Heart right ventricle (tissue), 16 donors: ENCODE measurements around the gene TRAK1. TPM values are rescaled to one million over a fixed set of nuclear protein-coding genes. Genes with fewer than 3 reads are reported as not detected.
A peak's percentile ranks its signal among the peaks of the same experiment; 100 is the strongest.

Source experiments
- ATAC-seq, 8 donors: fragments of 200-7000 bp; cut with Tn5 transposase; one replicate each; pipeline ENCODE4 v1.9.1; 2020; ENCODE audit warnings: mild to moderate bottlenecking in 8 of 8, moderate library complexity in 8 of 8, moderate number of reproducible peaks in 1 of 8
- DNase-seq, 2 donors: peaks; one replicate each; pipeline ENCODE4 v3.0.0-alpha.2; 2020
- H3K27ac ChIP-seq, 10 donors: fragments of 200-600 bp; sonication (generic) in 2 of 10; one replicate each; pipeline versions ENCODE4 v1.5.0 to v1.8.0; 2020 to 2022; ENCODE audit warnings: mild to moderate bottlenecking in 3 of 10
- H3K27me3 ChIP-seq, 7 donors: fragments of 200-600 bp; one replicate each; pipeline ENCODE4 v1.8.0; 2021 to 2022; ENCODE audit warnings: mild to moderate bottlenecking in 2 of 7
- H3K36me3 ChIP-seq, 9 donors: fragments of 200-600 bp; sonication (generic) in 1 of 9; one replicate each; pipeline versions ENCODE4 v1.5.0 to v1.8.0; 2020 to 2022; ENCODE audit warnings: mild to moderate bottlenecking in 2 of 9
- H3K4me1 ChIP-seq, 9 donors: fragments of 200-600 bp; sonication (generic) in 1 of 9; one replicate each; pipeline versions ENCODE4 v1.5.0 to v1.8.0; 2020 to 2022; ENCODE audit warnings: mild to moderate bottlenecking in 4 of 9
- H3K4me3 ChIP-seq, 10 donors: fragments of 200-600 bp; sonication (generic) in 2 of 10; one replicate each; pipeline versions ENCODE4 v1.5.0 to v1.8.0; 2020 to 2022; ENCODE audit warnings: mild to moderate bottlenecking in 7 of 10, moderate library complexity in 2 of 10
- H3K9me3 ChIP-seq, 11 donors: fragments of 200-600 bp in 10 of 11; sonication (generic) in 2 of 11; one replicate each; pipeline versions ENCODE4 v1.5.0 to v1.8.0; 2013 to 2022; ENCODE audit warnings: mild to moderate bottlenecking in 2 of 11, control low read depth in 1 of 11, moderate library complexity in 1 of 11
- WGBS, 2 donors: extraction: QIAGEN DNeasy Blood & Tissue Kit; methylation state at CpG; one replicate each; pipeline ENCODE4 v1.1.7; 2013; ENCODE audit warnings: inconsistent platforms in 1 of 2; 5-methylcytosine and 5-hydroxymethylcytosine counted together
- intact Hi-C, 10 donors: fragments of 100-400 bp; cut with DNase I; formaldehyde crosslinking; loops; one replicate each; pipeline versions ENCODE4 v1.11.1 to v1.14.2; 2022
- long read RNA-seq, 3 donors: library from polyadenylated mRNA; unstranded; transcript quantifications; one replicate each; pipeline ENCODE4 v2.0.0, GENCODE V29; 2020 to 2021
- polyA plus RNA-seq, 2 donors: library from polyadenylated mRNA; stranded (reverse); fragments of 200-250 nt; gene quantifications; one replicate each; pipeline ENCODE4 v1.2.3, GENCODE V29; 2013
- total RNA-seq, 10 donors: library from RNA; stranded (reverse); fragmentation: NEBNext Ultra II Directional in 3 of 10; extraction: Animal tissue kit (Norgen Biotek cat#: 25700) in 3 of 10; gene quantifications; one replicate each; pipeline versions ENCODE4 v1.2.1 to v1.2.4, GENCODE V29; 2021 to 2023
- TF ChIP-seq, protein P1 (sequence below), 9 donors: fragments of 200-600 bp; sonication (generic) in 2 of 9; IDR thresholded peaks; one replicate each; pipeline versions ENCODE4 v1.5.0 to v1.8.0; 2021 to 2022; ENCODE audit warnings: antibody characterized with exemption in 9 of 9, mild to moderate bottlenecking in 5 of 9, moderate library complexity in 1 of 9
- donor health status: Arrhythmogenic right ventricular cardiomyopathy.
- donor health status: ischemic (EF 13 %, LVEDD 7.1; RV severe dilation, severe dysfunction).
- donor health status: healthy with polysubstance abuse.
- donor health status: DM: no; HTN: yes; CAD: no.
- donor health status: DM: no; HTN: no; CAD: no.
- donor health status: ischemic (EF 25% LVEDD 6.9; RV normal size, moderate dysfunction).
- donor health status: ischemic (EF 25% LVEDD 5.7; RV mildly dilated, moderate dysfunction).
- donor health status: healthy.
- donor health status: DM: yes; HTN: yes; CAD: no.
- donor health status: Ischemic cardiomyopathy.
- donor health status: ischemic (EF 35%, LVEDD 5.7; RV mildly dilated, moderate dysfunction).
- donor health status: nonischemic (EF 11% LVEDD 7.7; RV severe dilation, severe dysfunction).
- donor health status: DM: yes; HTN: yes; CAD: no.
- donor health status: PGD.
- donor health status: ischemic (EF 29% LVEDD 5.4; RV normal size, mild dysfunction).
- donor health status: nonischemic (EF 23%, LVEDD 6.1; RV moderate dilation, normal function).

Gene TRAK1, protein sequence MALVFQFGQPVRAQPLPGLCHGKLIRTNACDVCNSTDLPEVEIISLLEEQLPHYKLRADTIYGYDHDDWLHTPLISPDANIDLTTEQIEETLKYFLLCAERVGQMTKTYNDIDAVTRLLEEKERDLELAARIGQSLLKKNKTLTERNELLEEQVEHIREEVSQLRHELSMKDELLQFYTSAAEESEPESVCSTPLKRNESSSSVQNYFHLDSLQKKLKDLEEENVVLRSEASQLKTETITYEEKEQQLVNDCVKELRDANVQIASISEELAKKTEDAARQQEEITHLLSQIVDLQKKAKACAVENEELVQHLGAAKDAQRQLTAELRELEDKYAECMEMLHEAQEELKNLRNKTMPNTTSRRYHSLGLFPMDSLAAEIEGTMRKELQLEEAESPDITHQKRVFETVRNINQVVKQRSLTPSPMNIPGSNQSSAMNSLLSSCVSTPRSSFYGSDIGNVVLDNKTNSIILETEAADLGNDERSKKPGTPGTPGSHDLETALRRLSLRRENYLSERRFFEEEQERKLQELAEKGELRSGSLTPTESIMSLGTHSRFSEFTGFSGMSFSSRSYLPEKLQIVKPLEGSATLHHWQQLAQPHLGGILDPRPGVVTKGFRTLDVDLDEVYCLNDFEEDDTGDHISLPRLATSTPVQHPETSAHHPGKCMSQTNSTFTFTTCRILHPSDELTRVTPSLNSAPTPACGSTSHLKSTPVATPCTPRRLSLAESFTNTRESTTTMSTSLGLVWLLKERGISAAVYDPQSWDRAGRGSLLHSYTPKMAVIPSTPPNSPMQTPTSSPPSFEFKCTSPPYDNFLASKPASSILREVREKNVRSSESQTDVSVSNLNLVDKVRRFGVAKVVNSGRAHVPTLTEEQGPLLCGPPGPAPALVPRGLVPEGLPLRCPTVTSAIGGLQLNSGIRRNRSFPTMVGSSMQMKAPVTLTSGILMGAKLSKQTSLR
- total RNA-seq (100 to 1,000 TPM; 182 to 423 (median 320) TPM), polyA plus RNA-seq (10 to 100 TPM; 35.5 to 41.2 TPM)
- long read RNA-seq, donor 1, transcript TRAK1-208 (13 exons, 2,008 nt): major isoform, 8 of 135 reads
- long read RNA-seq, donor 1, partial matches to known transcripts: 46 of 135 reads
- long read RNA-seq, donor 1, other reads (novel, unspliced or antisense): 81 of 135 reads
- long read RNA-seq, donor 2, transcript TRAK1-208 (13 exons, 2,008 nt): major isoform, 9 of 129 reads
- long read RNA-seq, donor 2, partial matches to known transcripts: 102 of 129 reads
- long read RNA-seq, donor 2, other reads (novel, unspliced or antisense): 18 of 129 reads
- long read RNA-seq, donor 3, transcript TRAK1-208 (13 exons, 2,008 nt): major isoform, 14 of 389 reads
- long read RNA-seq, donor 3, partial matches to known transcripts: 359 of 389 reads
- long read RNA-seq, donor 3, other reads (novel, unspliced or antisense): 16 of 389 reads

DNA sequence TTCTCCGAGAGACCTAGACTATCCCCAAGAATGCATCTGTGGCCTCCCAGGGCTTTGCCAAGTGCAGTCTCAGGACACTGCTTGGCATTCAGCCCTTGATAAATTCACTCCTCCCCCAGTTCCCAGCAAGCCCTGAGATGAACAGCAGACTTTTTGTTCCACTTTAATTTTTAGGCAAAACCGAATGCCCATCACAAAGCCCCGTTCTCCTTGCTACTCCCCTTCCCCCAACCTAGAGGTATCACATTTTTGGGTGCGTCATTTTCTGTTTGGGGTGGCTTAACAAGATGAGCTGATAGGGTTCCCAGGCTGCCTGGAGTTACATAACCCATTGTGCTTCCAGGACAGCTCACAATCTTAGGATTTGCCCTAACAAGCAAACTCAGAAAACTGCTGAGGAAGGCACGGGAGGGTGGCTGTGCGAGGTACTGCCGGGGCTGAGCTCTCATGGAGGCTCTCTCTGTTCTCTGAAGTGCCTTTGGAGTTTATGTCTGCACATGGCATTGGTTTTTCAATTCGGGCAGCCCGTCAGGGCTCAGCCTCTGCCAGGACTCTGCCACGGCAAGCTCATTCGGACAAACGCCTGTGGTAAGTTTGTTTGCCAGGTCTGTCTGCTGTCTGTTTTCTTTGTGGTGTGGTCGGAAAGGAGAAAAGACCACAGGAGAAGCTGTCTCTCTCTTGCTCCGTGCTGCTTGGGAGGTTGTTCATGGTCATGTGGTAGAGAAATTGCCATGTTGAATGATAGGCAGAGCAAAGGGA is at the start of gene TRAK1:
TRAK1 (plus strand) TSS at position 385 of the 759 bp plus-strand sequence; CDS start at position 498, 113 bp downstream.
- peaks cover 0 to 55% (median 7%) of the 10 kb centered on the region in 9 donors for H3K36me3 ChIP-seq
- peak within 1 kb of the TSS; percentile 66 to 92 (median 80) for H3K27ac ChIP-seq
- peak within 1 kb of the TSS in 8 of 10 donors; percentile 3 to 37 (median 26) for H3K4me3 ChIP-seq
- intact Hi-C loops: loop anchor here in 1 of 10 donors (5.0 kb wide), 1 partner anchor 79 kb away; no protein-coding TSS in a partner anchor
- DNase-seq (peak; percentile 31 to 49), ATAC-seq (peak; percentile 65 to 87 (median 78))
- H3K9me3 ChIP-seq: peaks cover 0 to 5% (median 0%) of the 10 kb centered on the region in 11 donors
- H3K27me3 ChIP-seq: no peaks in the 10 kb centered on the region
- peaks cover 5 to 78% (median 44%) of the 10 kb centered on the region in 9 donors for H3K4me1 ChIP-seq
- TF ChIP-seq, protein P1, sequence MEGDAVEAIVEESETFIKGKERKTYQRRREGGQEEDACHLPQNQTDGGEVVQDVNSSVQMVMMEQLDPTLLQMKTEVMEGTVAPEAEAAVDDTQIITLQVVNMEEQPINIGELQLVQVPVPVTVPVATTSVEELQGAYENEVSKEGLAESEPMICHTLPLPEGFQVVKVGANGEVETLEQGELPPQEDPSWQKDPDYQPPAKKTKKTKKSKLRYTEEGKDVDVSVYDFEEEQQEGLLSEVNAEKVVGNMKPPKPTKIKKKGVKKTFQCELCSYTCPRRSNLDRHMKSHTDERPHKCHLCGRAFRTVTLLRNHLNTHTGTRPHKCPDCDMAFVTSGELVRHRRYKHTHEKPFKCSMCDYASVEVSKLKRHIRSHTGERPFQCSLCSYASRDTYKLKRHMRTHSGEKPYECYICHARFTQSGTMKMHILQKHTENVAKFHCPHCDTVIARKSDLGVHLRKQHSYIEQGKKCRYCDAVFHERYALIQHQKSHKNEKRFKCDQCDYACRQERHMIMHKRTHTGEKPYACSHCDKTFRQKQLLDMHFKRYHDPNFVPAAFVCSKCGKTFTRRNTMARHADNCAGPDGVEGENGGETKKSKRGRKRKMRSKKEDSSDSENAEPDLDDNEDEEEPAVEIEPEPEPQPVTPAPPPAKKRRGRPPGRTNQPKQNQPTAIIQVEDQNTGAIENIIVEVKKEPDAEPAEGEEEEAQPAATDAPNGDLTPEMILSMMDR (IDR thresholded peaks at IDR 0.05): no peak
- WGBS, 2 donors: 42 to 48% methylated on average over 14 of the region's 14 CpGs

DNA sequence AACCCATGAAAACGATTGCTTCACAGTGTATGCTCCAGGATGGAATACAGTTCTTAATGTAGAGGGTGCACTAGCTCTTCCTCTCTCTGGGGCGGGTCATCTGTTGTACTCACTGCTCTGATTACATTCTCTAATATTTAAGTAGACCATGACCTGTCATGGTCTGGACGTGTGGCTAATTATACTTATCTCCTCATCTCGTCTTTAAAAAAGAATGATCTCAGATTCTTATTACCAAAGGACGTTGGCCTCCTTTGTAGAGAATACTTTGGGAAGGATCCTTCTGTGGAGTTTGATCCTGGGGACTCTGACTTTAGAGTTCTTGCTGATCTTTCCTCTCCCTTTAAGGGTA is 48.4 kb upstream of the TRAK1 start:
- TF ChIP-seq, protein P1 (IDR thresholded peaks at IDR 0.05): no peak
- WGBS, 2 donors: 17 to 23% methylated on average over 5 of the region's 5 CpGs
- Histone ChIP-seq H3K36me3 (no peaks in the 10 kb centered on the region), H3K4me3 (peak overlapping the region in 3 of 10 donors; percentile 18 to 23 (median 20)), H3K27ac (peak overlapping the region in 9 of 10 donors; percentile 66 to 90 (median 81)), H3K27me3 (no peaks in the 10 kb centered on the region), H3K9me3 (no peaks in the 10 kb centered on the region), H3K4me1 (peaks cover 15 to 100% (median 67%) of the 10 kb centered on the region in 9 donors)
- intact Hi-C loops: no loop called here
- peak in 5 of 8 donors; percentile 1 to 56 (median 35) for ATAC-seq
- no peak for DNase-seq

DNA sequence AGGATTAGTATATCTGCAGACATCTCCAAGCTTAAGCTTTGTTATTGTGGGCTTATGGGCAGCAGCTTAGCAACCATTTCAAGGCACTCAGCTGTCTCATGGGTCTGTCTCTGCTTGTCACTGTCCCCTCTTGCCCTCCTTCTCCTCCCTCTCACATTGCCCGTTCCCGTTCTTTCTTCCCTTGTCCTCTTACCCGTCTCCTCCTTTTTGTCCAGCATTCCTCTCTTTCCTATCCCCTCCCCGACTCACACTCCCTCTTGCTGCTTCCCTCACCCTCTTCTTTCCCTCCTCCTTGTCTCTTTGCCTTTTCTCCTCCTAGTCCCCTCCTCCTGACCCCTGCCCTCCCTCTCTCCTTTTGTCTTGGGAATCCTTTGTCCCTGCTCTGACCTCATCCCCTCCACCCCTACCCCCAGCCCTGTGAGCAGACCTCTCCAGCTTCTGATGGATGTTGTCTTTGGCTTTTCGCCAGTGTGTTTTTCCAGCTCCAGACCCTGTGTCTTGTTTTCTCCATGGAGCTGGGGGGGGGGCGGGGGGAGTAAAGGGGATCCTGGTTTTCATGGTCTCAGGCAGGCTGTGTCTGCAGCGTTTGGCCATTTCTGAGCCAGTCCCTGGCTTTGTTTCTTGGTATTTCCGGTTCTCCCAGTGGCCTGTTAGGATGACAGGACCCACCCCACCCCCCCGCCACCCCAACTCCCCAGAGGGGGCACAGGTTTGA is 47.9 kb upstream of the TRAK1 start:
- no peaks in the 10 kb centered on the region for H3K36me3 ChIP-seq
- H3K4me3 ChIP-seq: peak overlapping the region in 3 of 10 donors; percentile 18 to 23 (median 20)
- H3K4me1 ChIP-seq: peaks cover 9 to 100% (median 67%) of the 10 kb centered on the region in 9 donors
- intact Hi-C loops: no loop called here
- no peaks in the 10 kb centered on the region for H3K9me3 ChIP-seq
- ATAC-seq: peak; percentile 77 to 93 (median 89)
- 14 to 16% methylated on average over 9 of the region's 9 CpGs for WGBS, 2 donors
- H3K27ac ChIP-seq: peak overlapping the region in 9 of 10 donors; percentile 66 to 90 (median 81)
- TF ChIP-seq, protein P1 (IDR thresholded peaks at IDR 0.05): no peak
- peak; percentile 52 to 91 for DNase-seq
- no peaks in the 10 kb centered on the region for H3K27me3 ChIP-seq
